HL-60 (cell line): ENCODE measurements around the gene EFS.

Experiments used
- DNase-seq, 2 experiments: peaks; one replicate each; pipeline ENCODE4 v3.0.0-alpha.2; 2010 to 2020; ENCODE audit warnings: low read depth in 1 of 2, low spot score in 1 of 2
- H3K27ac ChIP-seq: fragments of 250-450 bp; sonication (Bioruptor Pico); replicated peaks from 2 replicates; pipeline ENCODE4 v1.5.1; 2020; ENCODE audit warnings: mild to moderate bottlenecking, moderate library complexity
- H3K27me3 ChIP-seq: fragments of 250-450 bp; sonication (Bioruptor Pico); 2 replicates; pipeline ENCODE4 v1.5.1; 2021; ENCODE audit warnings: mild to moderate bottlenecking, moderate library complexity; ENCODE audit not compliant: insufficient read depth, poor library complexity, severe bottlenecking
- H3K4me3 ChIP-seq: replicated peaks from 2 replicates; pipeline ENCODE4 v1.5.1; 2011; ENCODE audit warnings: mild to moderate bottlenecking, control low read depth, low read length; ENCODE audit not compliant: insufficient read depth
- CTCF ChIP-seq: IDR thresholded peaks from one replicate; pipeline ENCODE4 v1.5.1; 2011; ENCODE audit warnings: low read length, control low read depth, inconsistent platforms; ENCODE audit not compliant: insufficient read depth
- GABPA ChIP-seq: IDR thresholded peaks from 2 replicates; pipeline ENCODE4 v1.6.1; 2012; ENCODE audit warnings: low read depth
- POLR2AphosphoS5 ChIP-seq: IDR thresholded peaks from 2 replicates; pipeline ENCODE4 v1.6.1; 2012; ENCODE audit warnings: low read depth
- SPI1 ChIP-seq: IDR thresholded peaks from 2 replicates; pipeline ENCODE4 v1.6.1; 2012; ENCODE audit warnings: low read depth, mild to moderate bottlenecking, borderline replicate concordance
- TF ChIP-seq, protein P1 (sequence below): IDR thresholded peaks from 2 replicates; pipeline ENCODE4 v1.6.1; 2012; ENCODE audit warnings: low read depth; ENCODE audit not compliant: insufficient replicate concordance

Gene EFS

DNA sequence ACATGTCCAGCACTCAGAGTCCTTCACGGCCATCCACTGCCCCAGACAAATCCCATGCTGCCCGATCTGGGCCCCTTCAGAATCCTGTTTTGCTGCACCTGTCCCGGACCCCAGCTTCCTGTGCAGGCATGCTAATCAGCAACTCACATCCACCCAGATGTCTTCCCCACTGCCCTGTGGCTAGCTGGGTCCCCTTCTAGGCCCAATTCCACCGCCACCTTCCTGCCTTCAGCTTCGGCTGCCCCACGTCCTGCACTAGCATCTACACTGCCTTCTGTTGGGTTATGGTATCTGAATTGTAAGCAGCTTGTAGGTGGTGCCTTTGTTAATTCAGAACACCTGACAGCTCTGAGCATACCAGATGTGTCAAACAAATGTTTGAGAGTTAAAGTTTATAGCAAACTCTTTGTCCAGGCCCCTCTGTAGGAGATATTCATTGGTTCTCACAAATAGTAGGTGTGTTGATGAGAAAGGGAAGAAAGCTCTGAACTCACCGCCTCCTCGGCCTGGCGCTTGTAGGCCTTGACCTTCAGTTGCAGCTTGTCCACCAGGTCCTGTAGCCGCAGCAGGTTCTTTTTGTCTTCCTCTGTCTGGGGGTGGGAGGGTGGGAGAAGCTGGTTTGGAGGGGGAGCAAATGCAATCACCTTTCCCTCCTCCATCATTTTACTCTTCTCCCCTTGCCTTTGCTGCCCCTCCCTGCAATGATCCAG lies 17.9 kb upstream of the EFS start:
- no peak for DNase-seq
- no peak overlapping the region for H3K27ac ChIP-seq
- TF ChIP-seq, protein P1, sequence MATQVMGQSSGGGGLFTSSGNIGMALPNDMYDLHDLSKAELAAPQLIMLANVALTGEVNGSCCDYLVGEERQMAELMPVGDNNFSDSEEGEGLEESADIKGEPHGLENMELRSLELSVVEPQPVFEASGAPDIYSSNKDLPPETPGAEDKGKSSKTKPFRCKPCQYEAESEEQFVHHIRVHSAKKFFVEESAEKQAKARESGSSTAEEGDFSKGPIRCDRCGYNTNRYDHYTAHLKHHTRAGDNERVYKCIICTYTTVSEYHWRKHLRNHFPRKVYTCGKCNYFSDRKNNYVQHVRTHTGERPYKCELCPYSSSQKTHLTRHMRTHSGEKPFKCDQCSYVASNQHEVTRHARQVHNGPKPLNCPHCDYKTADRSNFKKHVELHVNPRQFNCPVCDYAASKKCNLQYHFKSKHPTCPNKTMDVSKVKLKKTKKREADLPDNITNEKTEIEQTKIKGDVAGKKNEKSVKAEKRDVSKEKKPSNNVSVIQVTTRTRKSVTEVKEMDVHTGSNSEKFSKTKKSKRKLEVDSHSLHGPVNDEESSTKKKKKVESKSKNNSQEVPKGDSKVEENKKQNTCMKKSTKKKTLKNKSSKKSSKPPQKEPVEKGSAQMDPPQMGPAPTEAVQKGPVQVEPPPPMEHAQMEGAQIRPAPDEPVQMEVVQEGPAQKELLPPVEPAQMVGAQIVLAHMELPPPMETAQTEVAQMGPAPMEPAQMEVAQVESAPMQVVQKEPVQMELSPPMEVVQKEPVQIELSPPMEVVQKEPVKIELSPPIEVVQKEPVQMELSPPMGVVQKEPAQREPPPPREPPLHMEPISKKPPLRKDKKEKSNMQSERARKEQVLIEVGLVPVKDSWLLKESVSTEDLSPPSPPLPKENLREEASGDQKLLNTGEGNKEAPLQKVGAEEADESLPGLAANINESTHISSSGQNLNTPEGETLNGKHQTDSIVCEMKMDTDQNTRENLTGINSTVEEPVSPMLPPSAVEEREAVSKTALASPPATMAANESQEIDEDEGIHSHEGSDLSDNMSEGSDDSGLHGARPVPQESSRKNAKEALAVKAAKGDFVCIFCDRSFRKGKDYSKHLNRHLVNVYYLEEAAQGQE: no peak
- TF ChIP-seq POLR2AphosphoS5 (no peak), GABPA (no peak), CTCF (no peak), SPI1 (no peak)
- no peak overlapping the region for H3K4me3 ChIP-seq
- H3K27me3 ChIP-seq: no peaks in the 10 kb centered on the region

DNA sequence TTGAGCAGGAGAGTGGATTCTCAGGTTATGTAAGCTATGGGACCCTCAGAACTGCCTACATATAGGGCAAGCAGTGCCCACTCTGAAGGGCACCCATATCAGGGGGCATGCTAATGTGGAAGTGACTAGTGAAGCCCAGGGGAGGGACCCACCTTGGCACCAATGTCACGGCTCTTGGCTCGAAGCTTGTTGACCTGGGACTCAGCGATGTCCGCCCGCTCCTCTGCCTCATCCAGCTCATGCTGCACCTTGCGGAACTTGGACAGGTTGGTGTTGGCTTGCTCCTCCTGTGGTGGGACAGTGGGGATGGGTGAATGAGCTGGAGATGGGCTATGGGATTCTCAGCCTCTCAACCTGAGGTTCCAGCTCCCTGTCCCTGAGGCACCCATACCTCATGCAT lies 17.3 kb upstream of the EFS start:
- DNase-seq: no peak
- H3K27me3 ChIP-seq: no peaks in the 10 kb centered on the region
- no peak overlapping the region for H3K4me3 ChIP-seq
- no peak overlapping the region for H3K27ac ChIP-seq
- TF ChIP-seq GABPA: no peak
- TF ChIP-seq POLR2AphosphoS5: no peak
- TF ChIP-seq SPI1: no peak
- no peak for TF ChIP-seq CTCF
- TF ChIP-seq, protein P1: no peak

- H3K4me3 ChIP-seq: no peak overlapping the region
- no peak overlapping the region for H3K27ac ChIP-seq
- no peaks in the 10 kb centered on the region for H3K27me3 ChIP-seq
- DNase-seq: no peak
- TF ChIP-seq, protein P1: no peak
- no peak for TF ChIP-seq POLR2AphosphoS5
- TF ChIP-seq SPI1: no peak
- TF ChIP-seq CTCF: no peak
- no peak for TF ChIP-seq GABPA
These were observed 16.9 kb upstream of the EFS start for GRCh38 chr14:23381871-23382270.
